ENCODE results near the gene CNGB1.

- no peak for TF ChIP-seq ZBTB1 (CRISPR knock-in tag; IDR thresholded peaks at IDR 0.05; ENCODE audit: borderline replicate concordance)
- TF ChIP-seq ZNF224 (CRISPR knock-in tag; IDR thresholded peaks at IDR 0.05) = no peak
- no peak for TF ChIP-seq SIN3A (IDR thresholded peaks at IDR 0.05; ENCODE audit: borderline replicate concordance, low read depth, low read length)
- TF ChIP-seq, protein P1, sequence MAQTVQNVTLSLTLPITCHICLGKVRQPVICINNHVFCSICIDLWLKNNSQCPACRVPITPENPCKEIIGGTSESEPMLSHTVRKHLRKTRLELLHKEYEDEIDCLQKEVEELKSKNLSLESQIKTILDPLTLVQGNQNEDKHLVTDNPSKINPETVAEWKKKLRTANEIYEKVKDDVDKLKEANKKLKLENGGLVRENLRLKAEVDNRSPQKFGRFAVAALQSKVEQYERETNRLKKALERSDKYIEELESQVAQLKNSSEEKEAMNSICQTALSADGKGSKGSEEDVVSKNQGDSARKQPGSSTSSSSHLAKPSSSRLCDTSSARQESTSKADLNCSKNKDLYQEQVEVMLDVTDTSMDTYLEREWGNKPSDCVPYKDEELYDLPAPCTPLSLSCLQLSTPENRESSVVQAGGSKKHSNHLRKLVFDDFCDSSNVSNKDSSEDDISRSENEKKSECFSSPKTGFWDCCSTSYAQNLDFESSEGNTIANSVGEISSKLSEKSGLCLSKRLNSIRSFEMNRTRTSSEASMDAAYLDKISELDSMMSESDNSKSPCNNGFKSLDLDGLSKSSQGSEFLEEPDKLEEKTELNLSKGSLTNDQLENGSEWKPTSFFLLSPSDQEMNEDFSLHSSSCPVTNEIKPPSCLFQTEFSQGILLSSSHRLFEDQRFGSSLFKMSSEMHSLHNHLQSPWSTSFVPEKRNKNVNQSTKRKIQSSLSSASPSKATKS (CRISPR knock-in tag; IDR thresholded peaks at IDR 0.05) = no peak
- TF ChIP-seq POLR2AphosphoS5 (IDR thresholded peaks at IDR 0.05; ENCODE audit: low read depth, low read length) = no peak
- no peak for TF ChIP-seq PHF8 (CRISPR knock-in tag; IDR thresholded peaks at IDR 0.05)
- TF ChIP-seq ZNF431 (CRISPR knock-in tag; IDR thresholded peaks at IDR 0.05; ENCODE audit: borderline replicate concordance, low read depth) = no peak
- TF ChIP-seq, protein P2, sequence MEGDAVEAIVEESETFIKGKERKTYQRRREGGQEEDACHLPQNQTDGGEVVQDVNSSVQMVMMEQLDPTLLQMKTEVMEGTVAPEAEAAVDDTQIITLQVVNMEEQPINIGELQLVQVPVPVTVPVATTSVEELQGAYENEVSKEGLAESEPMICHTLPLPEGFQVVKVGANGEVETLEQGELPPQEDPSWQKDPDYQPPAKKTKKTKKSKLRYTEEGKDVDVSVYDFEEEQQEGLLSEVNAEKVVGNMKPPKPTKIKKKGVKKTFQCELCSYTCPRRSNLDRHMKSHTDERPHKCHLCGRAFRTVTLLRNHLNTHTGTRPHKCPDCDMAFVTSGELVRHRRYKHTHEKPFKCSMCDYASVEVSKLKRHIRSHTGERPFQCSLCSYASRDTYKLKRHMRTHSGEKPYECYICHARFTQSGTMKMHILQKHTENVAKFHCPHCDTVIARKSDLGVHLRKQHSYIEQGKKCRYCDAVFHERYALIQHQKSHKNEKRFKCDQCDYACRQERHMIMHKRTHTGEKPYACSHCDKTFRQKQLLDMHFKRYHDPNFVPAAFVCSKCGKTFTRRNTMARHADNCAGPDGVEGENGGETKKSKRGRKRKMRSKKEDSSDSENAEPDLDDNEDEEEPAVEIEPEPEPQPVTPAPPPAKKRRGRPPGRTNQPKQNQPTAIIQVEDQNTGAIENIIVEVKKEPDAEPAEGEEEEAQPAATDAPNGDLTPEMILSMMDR (CRISPR knock-in tag; IDR thresholded peaks at IDR 0.05) = no peak
- TF ChIP-seq POLR2A (IDR thresholded peaks at IDR 0.05; ENCODE audit: insufficient read depth in 1 of 2, low read depth in 2 of 2, low read length in 2 of 2) = no peak
- no peak for TF ChIP-seq PCBP2 (optimal IDR thresholded peaks at IDR 0.05; ENCODE audit: low read depth, low read length, poor library complexity, severe bottlenecking)
Observed at GRCh38 chr16:57970970-57971369, at the start of gene CNGB1.

Data from HepG2 (cell line).